ENCODE data around the gene FBXL14. TPM values are rescaled to one million over a fixed set of nuclear protein-coding genes. Genes with fewer than 3 reads are reported as not detected.

The FBXL14 gene
- polyA plus RNA-seq, 1 donor from 2014 or later, result 15.1 TPM

DNA sequence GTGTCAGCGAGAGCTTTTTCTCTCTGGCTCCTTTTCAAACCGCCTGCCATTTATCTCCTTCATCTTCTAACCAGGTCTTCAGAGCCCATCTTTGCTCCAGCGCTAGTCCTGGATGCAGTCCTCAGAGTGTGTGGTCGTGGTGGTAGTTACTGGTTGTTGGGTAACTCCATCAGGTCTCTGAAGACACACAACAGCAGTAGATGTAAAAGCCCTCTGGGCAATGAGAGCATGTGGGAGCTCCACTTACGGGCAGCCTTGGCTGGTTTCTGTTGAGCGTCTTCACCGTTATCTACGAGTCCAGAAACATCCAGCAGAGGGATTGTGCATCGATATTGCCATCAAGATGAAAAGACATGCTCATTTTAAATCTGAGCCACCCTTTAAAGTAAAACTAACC lies 61.2 kb downstream of the FBXL14 start:
- Histone ChIP-seq H4K20me1 (ENCODE audit: insufficient read depth) (no peaks in the 10 kb centered on the region), H3K27ac (ENCODE audit: low read length) (no peak overlapping the region), H3K4me2 (ENCODE audit: low read length) (peak overlapping the region; percentile 35), H3K4me3 (ENCODE audit: low read length) (peak overlapping the region; percentile 83), H3K79me2 (replicated peaks; ENCODE audit: insufficient read depth, low read length) (peaks cover 92% of the 10 kb centered on the region), H3K9me2 (ENCODE audit: insufficient read depth, low read length) (no peaks in the 10 kb centered on the region), H3K9me3 (ENCODE audit: low read length) (no peaks in the 10 kb centered on the region), H3K9ac (ENCODE audit: low read length) (no peak overlapping the region), H2AFZ (ENCODE audit: low read depth, low read length) (no peak overlapping the region), H3F3A (ENCODE audit: insufficient read depth, low read length, poor library complexity, severe bottlenecking) (no peaks in the 10 kb centered on the region), H3K36me3 (ENCODE audit: insufficient read depth, low read length) (no peaks in the 10 kb centered on the region), H3K27me3 (ENCODE audit: insufficient read depth, low read depth, low read length) (no peaks in the 10 kb centered on the region)
- TF ChIP-seq, protein P1, sequence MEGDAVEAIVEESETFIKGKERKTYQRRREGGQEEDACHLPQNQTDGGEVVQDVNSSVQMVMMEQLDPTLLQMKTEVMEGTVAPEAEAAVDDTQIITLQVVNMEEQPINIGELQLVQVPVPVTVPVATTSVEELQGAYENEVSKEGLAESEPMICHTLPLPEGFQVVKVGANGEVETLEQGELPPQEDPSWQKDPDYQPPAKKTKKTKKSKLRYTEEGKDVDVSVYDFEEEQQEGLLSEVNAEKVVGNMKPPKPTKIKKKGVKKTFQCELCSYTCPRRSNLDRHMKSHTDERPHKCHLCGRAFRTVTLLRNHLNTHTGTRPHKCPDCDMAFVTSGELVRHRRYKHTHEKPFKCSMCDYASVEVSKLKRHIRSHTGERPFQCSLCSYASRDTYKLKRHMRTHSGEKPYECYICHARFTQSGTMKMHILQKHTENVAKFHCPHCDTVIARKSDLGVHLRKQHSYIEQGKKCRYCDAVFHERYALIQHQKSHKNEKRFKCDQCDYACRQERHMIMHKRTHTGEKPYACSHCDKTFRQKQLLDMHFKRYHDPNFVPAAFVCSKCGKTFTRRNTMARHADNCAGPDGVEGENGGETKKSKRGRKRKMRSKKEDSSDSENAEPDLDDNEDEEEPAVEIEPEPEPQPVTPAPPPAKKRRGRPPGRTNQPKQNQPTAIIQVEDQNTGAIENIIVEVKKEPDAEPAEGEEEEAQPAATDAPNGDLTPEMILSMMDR (IDR thresholded peaks at IDR 0.05; ENCODE audit: poor library complexity, severe bottlenecking), result no peak
- TF ChIP-seq SMC3 (conservative IDR thresholded peaks at IDR 0.05; ENCODE audit: poor library complexity) (no peak), EZH2 (IDR thresholded peaks at IDR 0.05; ENCODE audit: borderline replicate concordance, insufficient read depth, low read length, poor library complexity, severe bottlenecking) (no peak), TAF1 (IDR thresholded peaks at IDR 0.05; ENCODE audit: low read depth) (no peak), MXI1 (conservative IDR thresholded peaks at IDR 0.05; ENCODE audit: poor library complexity, severe bottlenecking) (no peak), EP300 (conservative IDR thresholded peaks at IDR 0.05; ENCODE audit: poor library complexity, severe bottlenecking) (no peak), POLR2AphosphoS5 (IDR thresholded peaks at IDR 0.05) (no peak), RAD21 (conservative IDR thresholded peaks at IDR 0.05) (no peak)
- TF ChIP-seq, protein P2, sequence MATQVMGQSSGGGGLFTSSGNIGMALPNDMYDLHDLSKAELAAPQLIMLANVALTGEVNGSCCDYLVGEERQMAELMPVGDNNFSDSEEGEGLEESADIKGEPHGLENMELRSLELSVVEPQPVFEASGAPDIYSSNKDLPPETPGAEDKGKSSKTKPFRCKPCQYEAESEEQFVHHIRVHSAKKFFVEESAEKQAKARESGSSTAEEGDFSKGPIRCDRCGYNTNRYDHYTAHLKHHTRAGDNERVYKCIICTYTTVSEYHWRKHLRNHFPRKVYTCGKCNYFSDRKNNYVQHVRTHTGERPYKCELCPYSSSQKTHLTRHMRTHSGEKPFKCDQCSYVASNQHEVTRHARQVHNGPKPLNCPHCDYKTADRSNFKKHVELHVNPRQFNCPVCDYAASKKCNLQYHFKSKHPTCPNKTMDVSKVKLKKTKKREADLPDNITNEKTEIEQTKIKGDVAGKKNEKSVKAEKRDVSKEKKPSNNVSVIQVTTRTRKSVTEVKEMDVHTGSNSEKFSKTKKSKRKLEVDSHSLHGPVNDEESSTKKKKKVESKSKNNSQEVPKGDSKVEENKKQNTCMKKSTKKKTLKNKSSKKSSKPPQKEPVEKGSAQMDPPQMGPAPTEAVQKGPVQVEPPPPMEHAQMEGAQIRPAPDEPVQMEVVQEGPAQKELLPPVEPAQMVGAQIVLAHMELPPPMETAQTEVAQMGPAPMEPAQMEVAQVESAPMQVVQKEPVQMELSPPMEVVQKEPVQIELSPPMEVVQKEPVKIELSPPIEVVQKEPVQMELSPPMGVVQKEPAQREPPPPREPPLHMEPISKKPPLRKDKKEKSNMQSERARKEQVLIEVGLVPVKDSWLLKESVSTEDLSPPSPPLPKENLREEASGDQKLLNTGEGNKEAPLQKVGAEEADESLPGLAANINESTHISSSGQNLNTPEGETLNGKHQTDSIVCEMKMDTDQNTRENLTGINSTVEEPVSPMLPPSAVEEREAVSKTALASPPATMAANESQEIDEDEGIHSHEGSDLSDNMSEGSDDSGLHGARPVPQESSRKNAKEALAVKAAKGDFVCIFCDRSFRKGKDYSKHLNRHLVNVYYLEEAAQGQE (IDR thresholded peaks at IDR 0.05; ENCODE audit: borderline replicate concordance), result no peak

DNA sequence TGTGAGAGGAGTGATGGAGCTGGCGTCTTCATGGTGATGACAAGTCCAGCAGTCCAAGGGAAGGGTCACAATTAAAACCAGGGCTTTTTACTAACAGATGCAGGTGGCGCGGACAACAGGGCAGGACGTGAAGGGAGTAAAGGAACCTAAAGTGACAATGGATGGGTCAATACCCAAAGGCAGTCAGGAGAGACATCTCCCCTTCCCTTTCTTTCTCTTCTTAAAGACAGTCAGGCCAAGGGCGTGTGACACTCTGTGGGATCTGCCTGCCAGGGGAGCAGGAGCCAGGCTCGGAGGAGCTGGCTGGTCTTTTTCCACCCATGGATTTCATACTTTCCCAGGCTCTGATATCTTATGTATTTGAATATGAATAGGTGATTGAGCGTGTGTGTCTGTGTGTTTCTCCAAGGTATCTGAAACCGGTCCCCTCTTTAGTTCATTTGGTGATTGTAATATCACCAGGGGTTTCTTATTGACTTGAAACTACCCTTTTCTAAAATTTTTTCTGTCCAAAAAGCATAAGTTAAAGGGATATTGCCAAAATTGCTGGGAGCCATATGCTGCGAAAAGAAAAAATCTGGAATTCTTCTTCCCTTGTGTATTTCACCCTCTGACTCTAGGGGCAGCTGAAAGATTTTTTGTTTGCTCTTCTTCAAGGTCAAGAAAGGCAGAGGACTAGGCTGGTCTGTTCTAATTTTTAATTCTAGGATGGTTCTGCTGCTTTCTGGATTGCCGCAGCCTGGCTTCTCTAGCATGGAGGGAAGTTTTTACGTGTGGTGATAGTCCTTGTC lies 61.8 kb downstream of the FBXL14 start:
- no peaks in the 10 kb centered on the region for H3K27me3 ChIP-seq (ENCODE audit: insufficient read depth, low read depth, low read length)

More for the DNA sequence above, 61.8 kb downstream of the FBXL14 start:
- Histone ChIP-seq H3K4me3 (ENCODE audit: low read length) (peak overlapping the region; percentile 83), H2AFZ (ENCODE audit: low read depth, low read length) (no peak overlapping the region), H3K79me2 (replicated peaks; ENCODE audit: insufficient read depth, low read length) (peaks cover 92% of the 10 kb centered on the region), H4K20me1 (ENCODE audit: insufficient read depth) (no peaks in the 10 kb centered on the region), H3K27ac (ENCODE audit: low read length) (no peak overlapping the region), H3K9ac (ENCODE audit: low read length) (peak overlapping the region; percentile 77), H3K36me3 (ENCODE audit: insufficient read depth, low read length) (no peaks in the 10 kb centered on the region), H3F3A (ENCODE audit: insufficient read depth, low read length, poor library complexity, severe bottlenecking) (no peaks in the 10 kb centered on the region), H3K9me3 (ENCODE audit: low read length) (no peaks in the 10 kb centered on the region), H3K4me2 (ENCODE audit: low read length) (peak overlapping the region; percentile 46), H3K9me2 (ENCODE audit: insufficient read depth, low read length) (no peaks in the 10 kb centered on the region)
- TF ChIP-seq TAF1 (IDR thresholded peaks at IDR 0.05; ENCODE audit: low read depth) (no peak), RAD21 (conservative IDR thresholded peaks at IDR 0.05) (no peak)
